Ovary (tissue), 9 donors: ENCODE measurements around the gene MAMDC4. TPM values are rescaled to one million over a fixed set of nuclear protein-coding genes. Genes with fewer than 3 reads are reported as not detected.
"Not testable (repeated sequence)": the region's sequence is repeated elsewhere in the genome, so short reads cannot be mapped to it uniquely, and the experiment has no call there.

Experiments used
- DNase-seq, 5 donors: peaks; one replicate each; pipeline ENCODE4 v3.0.0-alpha.2; 2019 to 2020
- H3K27ac ChIP-seq, 2 donors: fragments of 200-600 bp; one replicate each; pipeline versions ENCODE4 v1.5.1 to v1.8.0; 2019 to 2022
- H3K27me3 ChIP-seq: fragments of 200-600 bp; one replicate; pipeline ENCODE4 v1.8.0; 2022
- H3K36me3 ChIP-seq: fragments of 200-600 bp; sonication (generic); one replicate; pipeline ENCODE4 v1.5.1; 2019
- H3K4me1 ChIP-seq: one replicate; pipeline ENCODE4 v1.8.1; 2013; ENCODE audit warnings: mild to moderate bottlenecking, moderate library complexity; ENCODE audit not compliant: insufficient read depth
- H3K4me3 ChIP-seq: fragments of 200-600 bp; sonication (generic); one replicate; pipeline ENCODE4 v1.5.1; 2017
- H3K9me3 ChIP-seq, 2 donors: fragments of 200-600 bp in 1 of 2; sonication (generic) in 1 of 2; one replicate each; pipeline versions ENCODE4 v1.5.1 to v1.8.1; 2013 to 2019; ENCODE audit warnings: mild to moderate bottlenecking in 1 of 2, moderate library complexity in 1 of 2
- CTCF ChIP-seq, 3 donors: fragments of 450-650 bp in 2 of 3; fragments of 200-600 bp in 1 of 3; IDR thresholded peaks; one replicate each; pipeline versions ENCODE4 v1.5.1 to v1.8.0; 2016 to 2022; ENCODE audit warnings: antibody characterized with exemption in 3 of 3, mild to moderate bottlenecking in 1 of 3
- EP300 ChIP-seq: sonication (generic); formaldehyde crosslinking; IDR thresholded peaks from one replicate; pipeline ENCODE4 v1.6.1; 2017; ENCODE audit warnings: antibody characterized with exemption
- POLR2A ChIP-seq: fragments of 450-650 bp; IDR thresholded peaks from one replicate; pipeline ENCODE4 v1.6.1; 2017; ENCODE audit warnings: antibody characterized with exemption, mild to moderate bottlenecking, moderate library complexity
- WGBS, 3 donors: extraction: QIAGEN DNeasy Blood & Tissue Kit in 1 of 3; methylation state at CpG; one replicate each; pipeline versions ENCODE4 v1.1.5 to v1.1.7; 2013 to 2017; 5-methylcytosine and 5-hydroxymethylcytosine counted together
- intact Hi-C, 4 donors: fragments of 100-400 bp; cut with DNase I; formaldehyde crosslinking; loops; one replicate each; pipeline versions ENCODE4 v1.11.0 to v1.15.1; 2022 to 2023
- polyA plus RNA-seq, 2 donors: library from polyadenylated mRNA; stranded (reverse); fragments of 200-250 nt in 1 of 2; fragments of 350-450 nt in 1 of 2; fragmentation: Illumina TruSeq in 1 of 2; extraction: RNeasy Lipid Tissue Mini Kit (QIAGEN cat#74804) in 1 of 2; gene quantifications; one replicate each; pipeline ENCODE4 v1.2.3, GENCODE V29; 2013 to 2014
- total RNA-seq, 7 donors: library from RNA; depleted of rRNA in 2 of 7; stranded (reverse); fragments of >200 nt in 2 of 7; fragmentation: NEBNext Ultra II Directional in 3 of 7; extraction: Animal tissue kit (Norgen Biotek cat#: 25700) in 3 of 7; gene quantifications; one replicate each; pipeline versions ENCODE4 v1.1.0 to v1.2.4, GENCODE V29; 2016 to 2023
- donor health status: DM: no; HTN: no; CAD: no; lungs with moderate emphysema.
- donor health status: DM: no; HTN: no; CAD: no.
- donor health status: Bipolar disorder and iron deficiency.
- donor health status: DM: yes; HTN: yes; CAD: no.
- donor health status: DM: no; HTN: no; CAD: no.
- donor health status: DM: yes; HTN: yes; CAD: no.

MAMDC4 gene
- total and polyA plus RNA-seq, 9 donors: 0.15 to 31.4 (median 2.5) TPM

DNA sequence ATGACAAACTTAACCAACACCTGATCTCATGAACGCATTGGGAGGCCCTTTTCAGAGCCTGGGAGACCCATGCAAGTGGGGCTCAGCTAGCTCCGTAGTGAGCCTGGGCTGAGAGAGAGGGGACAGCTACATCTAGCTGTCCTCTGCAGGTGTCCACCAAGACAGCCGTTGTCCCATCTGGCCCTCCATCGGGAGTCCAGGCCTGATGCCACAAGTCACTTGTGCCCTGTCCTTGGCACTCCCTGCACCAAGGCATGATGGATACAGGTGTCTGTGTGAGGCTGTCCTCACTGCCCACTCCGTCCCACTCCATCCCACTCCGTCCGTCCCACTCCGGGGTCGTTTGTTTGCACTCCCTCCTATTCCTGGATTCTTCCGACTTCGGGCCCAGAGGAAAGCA lies 16.5 kb downstream of the MAMDC4 start:
- Histone ChIP-seq H3K4me1 (peaks cover 8% of the 10 kb centered on the region), H3K27ac (no peak overlapping the region), H3K36me3 (no peaks in the 10 kb centered on the region), H3K27me3 (no peaks in the 10 kb centered on the region), H3K9me3 (no peaks in the 10 kb centered on the region), H3K4me3 (no peak overlapping the region)
- intact Hi-C loops: no loop called here
- no peak for TF ChIP-seq EP300
- no peak for TF ChIP-seq POLR2A
- TF ChIP-seq CTCF (IDR thresholded peaks at IDR 0.05): no peak
- WGBS, 3 donors: 91 to 95% (median 92%) methylated on average over 11 of the region's 11 CpGs
- no peak for DNase-seq

- intact Hi-C loops, H3K27me3 ChIP-seq, H3K4me3 ChIP-seq, DNase-seq, H3K4me1 ChIP-seq, H3K27ac ChIP-seq, H3K36me3 ChIP-seq, H3K9me3 ChIP-seq: not testable (repeated sequence)
- 89 to 94% (median 93%) methylated on average over 2 of the region's 2 CpGs for WGBS, 3 donors
Measured at GRCh38 chr9:136869611-136870010, 17.5 kb downstream of the MAMDC4 start.

- TF ChIP-seq CTCF (IDR thresholded peaks at IDR 0.05) (no peak), POLR2A (no peak), EP300 (no peak)
- H3K36me3 ChIP-seq: no peaks in the 10 kb centered on the region
- H3K27me3 ChIP-seq: no peaks in the 10 kb centered on the region
- no peaks in the 10 kb centered on the region for H3K9me3 ChIP-seq
- intact Hi-C loops: no loop called here
- no peak overlapping the region for H3K27ac ChIP-seq
- H3K4me3 ChIP-seq: no peak overlapping the region
- no peak for DNase-seq
- WGBS, 3 donors: 87 to 92% (median 90%) methylated on average over 6 of the region's 6 CpGs
- H3K4me1 ChIP-seq: no peaks in the 10 kb centered on the region
Measured at GRCh38 chr9:136875155-136875554, 23.0 kb downstream of the MAMDC4 start.

GRCh38 chr9:136876476-136876875 lies 24.3 kb downstream of the MAMDC4 start:
- 80 to 85% (median 83%) methylated on average over 5 of the region's 5 CpGs for WGBS, 3 donors
- intact Hi-C loops: no loop called here
- Histone ChIP-seq H3K27ac (no peak overlapping the region), H3K4me1 (no peaks in the 10 kb centered on the region), H3K36me3 (no peaks in the 10 kb centered on the region), H3K9me3 (no peaks in the 10 kb centered on the region), H3K4me3 (no peak overlapping the region), H3K27me3 (no peaks in the 10 kb centered on the region)
- DNase-seq: no peak
- TF ChIP-seq EP300 (no peak), POLR2A (no peak), CTCF (IDR thresholded peaks at IDR 0.05) (no peak)

DNA sequence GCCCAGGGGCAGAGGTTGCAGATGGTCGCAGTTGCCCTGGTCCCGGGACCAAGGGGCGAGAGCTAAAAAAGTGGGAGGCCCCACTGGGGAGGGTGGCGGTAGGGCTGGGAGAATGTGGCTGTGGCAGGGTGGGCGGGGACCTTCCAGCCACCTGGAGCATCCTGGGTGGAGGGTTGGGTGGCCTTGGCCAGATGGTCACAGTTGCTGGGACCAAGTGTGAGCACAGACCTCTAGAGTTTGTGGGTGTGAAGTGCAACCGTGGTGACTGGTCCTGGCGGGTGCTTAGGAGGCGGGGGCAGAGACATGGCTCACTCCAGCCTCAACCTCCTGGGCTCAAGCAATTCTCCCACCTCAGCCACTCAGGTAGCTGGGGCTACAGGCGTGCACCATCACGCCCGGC lies 28.5 kb downstream of the MAMDC4 start:
- Histone ChIP-seq H3K4me3 (no peak overlapping the region), H3K9me3 (no peaks in the 10 kb centered on the region), H3K36me3 (no peaks in the 10 kb centered on the region), H3K27ac (no peak overlapping the region), H3K27me3 (no peaks in the 10 kb centered on the region), H3K4me1 (no peaks in the 10 kb centered on the region)
- no peak for DNase-seq
- 77 to 79% (median 79%) methylated on average over 11 of the region's 11 CpGs for WGBS, 3 donors
- intact Hi-C loops: no loop called here
- TF ChIP-seq POLR2A (no peak), CTCF (IDR thresholded peaks at IDR 0.05) (no peak), EP300 (no peak)
